Measurements from ENCODE around the gene BEAN1. TPM values are rescaled to one million over a fixed set of nuclear protein-coding genes. Genes with fewer than 3 reads are reported as not detected.

The BEAN1 gene
- total RNA-seq, 1 donor from 2014 or later = 1.2 TPM

DNA sequence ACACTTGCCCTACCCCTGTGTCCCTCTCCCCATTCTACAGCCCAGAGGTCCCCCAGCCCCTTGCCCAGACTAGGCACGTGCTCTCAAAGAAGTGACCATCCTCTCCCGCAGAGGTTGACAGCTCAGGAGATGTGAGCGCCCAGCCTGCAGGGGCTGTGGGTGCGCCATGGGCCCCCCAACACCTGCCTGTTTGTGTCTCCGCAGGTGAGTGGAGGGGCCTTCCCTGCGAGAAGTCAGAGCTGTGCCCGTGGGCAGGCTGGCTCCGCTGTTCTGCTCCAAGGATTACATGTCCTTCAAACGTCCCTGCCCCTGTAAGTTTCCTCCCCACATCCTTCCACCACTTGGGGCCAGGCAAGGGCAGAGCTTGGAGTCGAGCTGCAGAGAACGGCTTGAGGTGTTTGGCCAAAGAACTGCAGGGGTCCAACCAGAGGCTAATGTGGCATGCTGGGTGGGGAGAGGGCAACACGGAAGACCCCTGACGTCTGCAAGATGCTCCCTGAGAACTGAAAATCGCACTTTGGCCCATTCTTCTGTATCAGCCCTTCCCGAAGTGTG lies 10.4 kb downstream of the BEAN1 start:
- H3K36me3 ChIP-seq (ENCODE audit: insufficient read depth, low read length) = no peaks in the 10 kb centered on the region
- no peak overlapping the region for H3K4me3 ChIP-seq (ENCODE audit: insufficient read depth, low read depth, low read length)
- H3K4me3 Mint-ChIP-seq (ENCODE audit: unreplicated experiment) = no peak overlapping the region
- H3K36me3 Mint-ChIP-seq (ENCODE audit: low read depth, unreplicated experiment) = no peaks in the 10 kb centered on the region
- no peak for DNase-seq (ENCODE audit: low read depth)
- H3K9me3 Mint-ChIP-seq (ENCODE audit: unreplicated experiment) = peaks cover 3% of the 10 kb centered on the region
- H3K27me3 ChIP-seq (ENCODE audit: insufficient read depth, low read length) = peaks cover under 1% of the 10 kb centered on the region
- H3K27me3 Mint-ChIP-seq (ENCODE audit: low read depth, unreplicated experiment) = peaks cover 55% of the 10 kb centered on the region
- peaks cover 10% of the 10 kb centered on the region for H3K4me1 Mint-ChIP-seq (ENCODE audit: low read depth, unreplicated experiment)
- no peak overlapping the region for H2AFZ ChIP-seq (ENCODE audit: low read depth, low read length)
- no peak overlapping the region for H3K27ac Mint-ChIP-seq (ENCODE audit: unreplicated experiment)
- peaks cover 16% of the 10 kb centered on the region for H3K4me1 ChIP-seq (ENCODE audit: insufficient read depth, low read length)
- H3K27ac ChIP-seq (ENCODE audit: low read depth, low read length) = no peak overlapping the region
- TF ChIP-seq EZH2 (IDR thresholded peaks at IDR 0.05; ENCODE audit: insufficient read depth, low read length) = no peak
- TF ChIP-seq, protein P1, sequence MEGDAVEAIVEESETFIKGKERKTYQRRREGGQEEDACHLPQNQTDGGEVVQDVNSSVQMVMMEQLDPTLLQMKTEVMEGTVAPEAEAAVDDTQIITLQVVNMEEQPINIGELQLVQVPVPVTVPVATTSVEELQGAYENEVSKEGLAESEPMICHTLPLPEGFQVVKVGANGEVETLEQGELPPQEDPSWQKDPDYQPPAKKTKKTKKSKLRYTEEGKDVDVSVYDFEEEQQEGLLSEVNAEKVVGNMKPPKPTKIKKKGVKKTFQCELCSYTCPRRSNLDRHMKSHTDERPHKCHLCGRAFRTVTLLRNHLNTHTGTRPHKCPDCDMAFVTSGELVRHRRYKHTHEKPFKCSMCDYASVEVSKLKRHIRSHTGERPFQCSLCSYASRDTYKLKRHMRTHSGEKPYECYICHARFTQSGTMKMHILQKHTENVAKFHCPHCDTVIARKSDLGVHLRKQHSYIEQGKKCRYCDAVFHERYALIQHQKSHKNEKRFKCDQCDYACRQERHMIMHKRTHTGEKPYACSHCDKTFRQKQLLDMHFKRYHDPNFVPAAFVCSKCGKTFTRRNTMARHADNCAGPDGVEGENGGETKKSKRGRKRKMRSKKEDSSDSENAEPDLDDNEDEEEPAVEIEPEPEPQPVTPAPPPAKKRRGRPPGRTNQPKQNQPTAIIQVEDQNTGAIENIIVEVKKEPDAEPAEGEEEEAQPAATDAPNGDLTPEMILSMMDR (IDR thresholded peaks at IDR 0.05; ENCODE audit: insufficient read depth, low read depth, low read length) = no peak
- H3K9me3 ChIP-seq (ENCODE audit: insufficient read depth, low read depth, low read length) = no peaks in the 10 kb centered on the region
- no peaks in the 10 kb centered on the region for H4K20me1 ChIP-seq (ENCODE audit: insufficient read depth, low read length)
- no peak overlapping the region for H3K9ac ChIP-seq (ENCODE audit: low read length)
- no peaks in the 10 kb centered on the region for H3K79me2 ChIP-seq (ENCODE audit: insufficient read depth, low read length)
- no peak for FAIRE-seq
- no peak overlapping the region for H3K4me2 ChIP-seq (ENCODE audit: low read length)

DNA sequence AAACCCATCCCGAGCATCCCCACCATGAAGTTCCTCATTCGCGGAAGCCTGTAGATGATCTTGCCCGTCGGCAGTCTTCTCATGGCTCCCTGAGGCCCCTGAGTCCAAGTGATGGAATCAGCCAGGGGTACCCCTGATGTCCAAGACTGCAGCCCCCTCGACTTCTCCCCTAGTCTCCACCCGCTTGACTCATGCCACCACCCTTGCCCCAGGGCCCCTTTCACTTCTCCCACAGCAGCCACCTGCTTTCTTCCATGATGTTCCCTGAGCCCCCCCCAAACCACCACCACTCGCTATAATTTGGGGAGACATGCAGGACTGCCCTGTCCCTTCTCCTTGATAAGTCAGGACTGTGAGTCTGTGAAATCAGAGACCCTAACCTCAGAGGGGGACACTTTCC lies 11.4 kb downstream of the BEAN1 start:
- Histone ChIP-seq H3K79me2 (ENCODE audit: insufficient read depth, low read length) (no peaks in the 10 kb centered on the region), H3K27me3 (ENCODE audit: insufficient read depth, low read length) (peaks cover 9% of the 10 kb centered on the region), H3K27ac (ENCODE audit: low read depth, low read length) (no peak overlapping the region), H3K4me3 (ENCODE audit: insufficient read depth, low read depth, low read length) (no peak overlapping the region), H3K4me1 (ENCODE audit: insufficient read depth, low read length) (peaks cover 12% of the 10 kb centered on the region), H2AFZ (ENCODE audit: low read depth, low read length) (no peak overlapping the region), H3K4me2 (ENCODE audit: low read length) (no peak overlapping the region), H4K20me1 (ENCODE audit: insufficient read depth, low read length) (no peaks in the 10 kb centered on the region), H3K36me3 (ENCODE audit: insufficient read depth, low read length) (no peaks in the 10 kb centered on the region), H3K9me3 (ENCODE audit: insufficient read depth, low read depth, low read length) (no peaks in the 10 kb centered on the region), H3K9ac (ENCODE audit: low read length) (no peak overlapping the region)
- TF ChIP-seq, protein P1 (IDR thresholded peaks at IDR 0.05; ENCODE audit: insufficient read depth, low read depth, low read length) = no peak
- TF ChIP-seq EZH2 (IDR thresholded peaks at IDR 0.05; ENCODE audit: insufficient read depth, low read length) = no peak
- no peak for DNase-seq (ENCODE audit: low read depth)
- no peak overlapping the region for H3K4me3 Mint-ChIP-seq (ENCODE audit: unreplicated experiment)
- no peak overlapping the region for H3K27ac Mint-ChIP-seq (ENCODE audit: unreplicated experiment)
- peaks cover 3% of the 10 kb centered on the region for H3K4me1 Mint-ChIP-seq (ENCODE audit: low read depth, unreplicated experiment)
- no peak for FAIRE-seq
- peaks cover 3% of the 10 kb centered on the region for H3K9me3 Mint-ChIP-seq (ENCODE audit: unreplicated experiment)
- H3K36me3 Mint-ChIP-seq (ENCODE audit: low read depth, unreplicated experiment) = no peaks in the 10 kb centered on the region
- peaks cover 59% of the 10 kb centered on the region for H3K27me3 Mint-ChIP-seq (ENCODE audit: low read depth, unreplicated experiment)

DNA sequence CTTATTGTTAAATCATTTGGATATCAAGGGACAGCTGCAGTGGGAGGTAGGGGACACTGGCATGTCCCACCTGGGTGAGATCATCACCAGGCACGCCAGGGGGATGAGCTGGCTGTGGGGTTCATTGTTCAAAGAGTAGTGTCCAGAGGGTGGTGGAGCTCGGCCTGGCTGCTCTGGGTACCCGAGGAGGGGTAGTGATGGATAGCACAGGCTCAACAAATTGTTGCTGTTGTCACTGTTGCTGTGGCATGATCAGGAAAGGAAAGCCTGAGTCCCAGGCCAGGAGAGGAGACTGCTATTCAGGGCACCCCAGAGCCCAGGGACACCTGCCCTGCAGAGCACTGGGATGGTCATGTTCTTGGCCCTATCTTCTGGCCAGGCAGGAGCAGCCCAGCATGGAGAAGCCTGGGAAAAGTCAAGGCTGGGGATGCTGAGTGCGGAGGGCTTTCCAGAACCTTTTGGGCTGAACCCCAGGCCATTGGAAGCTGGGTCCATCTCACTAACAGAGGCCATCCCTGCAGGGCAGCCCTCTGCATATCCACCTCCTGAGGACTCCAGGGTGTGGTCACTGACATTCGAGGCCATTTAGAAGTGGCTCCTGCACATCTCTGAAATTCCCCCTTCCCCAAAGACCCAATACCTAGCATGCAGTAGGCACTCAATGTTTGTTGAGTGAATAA lies 12.1 kb downstream of the BEAN1 start:
- Histone ChIP-seq H3K4me3 (ENCODE audit: insufficient read depth, low read depth, low read length) (no peak overlapping the region), H3K9ac (ENCODE audit: low read length) (no peak overlapping the region), H3K36me3 (ENCODE audit: insufficient read depth, low read length) (no peaks in the 10 kb centered on the region), H2AFZ (ENCODE audit: low read depth, low read length) (no peak overlapping the region), H3K4me2 (ENCODE audit: low read length) (no peak overlapping the region), H3K27ac (ENCODE audit: low read depth, low read length) (no peak overlapping the region), H3K27me3 (ENCODE audit: insufficient read depth, low read length) (peaks cover 9% of the 10 kb centered on the region), H3K4me1 (ENCODE audit: insufficient read depth, low read length) (peaks cover 7% of the 10 kb centered on the region), H3K79me2 (ENCODE audit: insufficient read depth, low read length) (no peaks in the 10 kb centered on the region), H3K9me3 (ENCODE audit: insufficient read depth, low read depth, low read length) (no peaks in the 10 kb centered on the region), H4K20me1 (ENCODE audit: insufficient read depth, low read length) (no peaks in the 10 kb centered on the region)
- peak overlapping the region; percentile 47 for H3K27ac Mint-ChIP-seq (ENCODE audit: unreplicated experiment)
- H3K4me1 Mint-ChIP-seq (ENCODE audit: low read depth, unreplicated experiment) = no peaks in the 10 kb centered on the region
- H3K9me3 Mint-ChIP-seq (ENCODE audit: unreplicated experiment) = peaks cover 3% of the 10 kb centered on the region
- TF ChIP-seq, protein P1 (IDR thresholded peaks at IDR 0.05; ENCODE audit: insufficient read depth, low read depth, low read length) = no peak
- TF ChIP-seq EZH2 (IDR thresholded peaks at IDR 0.05; ENCODE audit: insufficient read depth, low read length) = no peak
- peaks cover 66% of the 10 kb centered on the region for H3K27me3 Mint-ChIP-seq (ENCODE audit: low read depth, unreplicated experiment)
- H3K4me3 Mint-ChIP-seq (ENCODE audit: unreplicated experiment) = no peak overlapping the region
- H3K36me3 Mint-ChIP-seq (ENCODE audit: low read depth, unreplicated experiment) = no peaks in the 10 kb centered on the region
- FAIRE-seq = no peak
- DNase-seq (ENCODE audit: low read depth) = no peak

All from astrocyte (in vitro differentiated cells and primary cell).